ENCODE data around the gene ITPRID2. TPM values are rescaled to one million over a fixed set of nuclear protein-coding genes. Genes with fewer than 3 reads are reported as not detected.
A peak's percentile ranks its signal among the peaks of the same experiment; 100 is the strongest.

The ITPRID2 gene
- polyA plus RNA-seq, 1 donor (not counting 4 experiments of a cell fraction or from before 2014, with no cell fraction given), result 146 TPM

GRCh38 chr2:181934694-181935093 lies 43.2 kb downstream of the ITPRID2 start:
- Histone ChIP-seq H3K4me2 (ENCODE audit: control insufficient read depth, extremely low read depth, insufficient read depth, low read depth, low read length) (no peak overlapping the region), H3K9ac (ENCODE audit: control insufficient read depth, extremely low read depth, insufficient read depth, low read length) (no peak overlapping the region), H3K4me1 (ENCODE audit: control insufficient read depth, extremely low read depth, insufficient read depth, low read length) (peaks cover 3% of the 10 kb centered on the region), H3K36me3 (ENCODE audit: control insufficient read depth in 2 of 2, extremely low read depth in 1 of 2, insufficient read depth in 2 of 2, low read length in 2 of 2) (no peaks in the 10 kb centered on the region), H3K9me3 (ENCODE audit: control insufficient read depth, low read depth, low read length) (no peaks in the 10 kb centered on the region), H3K79me2 (ENCODE audit: control insufficient read depth, insufficient read depth, low read length) (no peaks in the 10 kb centered on the region), H3K4me3 (ENCODE audit: control insufficient read depth in 2 of 3, extremely low read depth in 1 of 3, insufficient read depth in 2 of 3, low read depth in 1 of 3, low read length in 3 of 3) (no peak overlapping the region), H3K27ac (ENCODE audit: control insufficient read depth, insufficient read depth, low read length) (no peak overlapping the region), H3K9me1 (ENCODE audit: control insufficient read depth, extremely low read depth, insufficient read depth, low read length) (no peaks in the 10 kb centered on the region), H3K27me3 (ENCODE audit: control insufficient read depth, extremely low read depth, insufficient read depth, low read length) (no peaks in the 10 kb centered on the region), H2AFZ (ENCODE audit: control insufficient read depth, low read length) (no peak overlapping the region), H4K20me1 (ENCODE audit: control insufficient read depth, extremely low read depth, insufficient read depth, low read length) (no peaks in the 10 kb centered on the region)
- dilution Hi-C loops (cut with MboI; ENCODE audit: extremely low pct_ligation_motif_present, low sequenced_read_pairs), result no loop called here
- no peak for DNase-seq (ENCODE audit: low read depth, low spot score)
- TF ChIP-seq EZH2 (IDR thresholded peaks at IDR 0.05; ENCODE audit: low read length) (no peak), CTCF (optimal IDR thresholded peaks at IDR 0.05 in 1 of 3, IDR thresholded peaks at IDR 0.05 in 1 of 3, conservative IDR thresholded peaks at IDR 0.05 in 1 of 3; ENCODE audit: extremely low read depth in 1 of 3, insufficient read depth in 2 of 3, low read length in 3 of 3) (no peak)
- FAIRE-seq, result peak; percentile 52

GRCh38 chr2:181937473-181937872 lies 45.9 kb downstream of the ITPRID2 start:
- DNase-seq (ENCODE audit: low read depth, low spot score) (no peak), FAIRE-seq (peak; percentile 58)
- H3K9ac ChIP-seq (ENCODE audit: control insufficient read depth, extremely low read depth, insufficient read depth, low read length), result no peak overlapping the region

More at GRCh38 chr2:181937473-181937872, 45.9 kb downstream of the ITPRID2 start:
- Histone ChIP-seq H3K36me3 (ENCODE audit: control insufficient read depth in 2 of 2, extremely low read depth in 1 of 2, insufficient read depth in 2 of 2, low read length in 2 of 2) (no peaks in the 10 kb centered on the region), H4K20me1 (ENCODE audit: control insufficient read depth, extremely low read depth, insufficient read depth, low read length) (no peaks in the 10 kb centered on the region), H3K4me2 (ENCODE audit: control insufficient read depth, extremely low read depth, insufficient read depth, low read depth, low read length) (no peak overlapping the region), H3K9me1 (ENCODE audit: control insufficient read depth, extremely low read depth, insufficient read depth, low read length) (no peaks in the 10 kb centered on the region), H3K4me3 (ENCODE audit: control insufficient read depth in 2 of 3, extremely low read depth in 1 of 3, insufficient read depth in 2 of 3, low read depth in 1 of 3, low read length in 3 of 3) (no peak overlapping the region), H3K4me1 (ENCODE audit: control insufficient read depth, extremely low read depth, insufficient read depth, low read length) (peaks cover 3% of the 10 kb centered on the region), H3K27ac (ENCODE audit: control insufficient read depth, insufficient read depth, low read length) (no peak overlapping the region), H3K27me3 (ENCODE audit: control insufficient read depth, extremely low read depth, insufficient read depth, low read length) (no peaks in the 10 kb centered on the region), H3K79me2 (ENCODE audit: control insufficient read depth, insufficient read depth, low read length) (no peaks in the 10 kb centered on the region), H2AFZ (ENCODE audit: control insufficient read depth, low read length) (peak overlapping the region; percentile 4), H3K9me3 (ENCODE audit: control insufficient read depth, low read depth, low read length) (no peaks in the 10 kb centered on the region)
- TF ChIP-seq EZH2 (IDR thresholded peaks at IDR 0.05; ENCODE audit: low read length) (no peak), CTCF (optimal IDR thresholded peaks at IDR 0.05 in 1 of 3, IDR thresholded peaks at IDR 0.05 in 1 of 3, conservative IDR thresholded peaks at IDR 0.05 in 1 of 3; ENCODE audit: extremely low read depth in 1 of 3, insufficient read depth in 2 of 3, low read length in 3 of 3) (no peak)
- dilution Hi-C loops (cut with MboI; ENCODE audit: extremely low pct_ligation_motif_present, low sequenced_read_pairs), result no loop called here

All from keratinocyte (primary cell).